Placental epithelial cell (primary cell): ENCODE measurements around the gene SLC38A1. TPM values are rescaled to one million over a fixed set of nuclear protein-coding genes. Genes with fewer than 3 reads are reported as not detected.

Source experiments
- total RNA-seq: library from RNA; depleted of rRNA; stranded (reverse); fragments of >200 nt; gene quantifications from 2 replicates; pipeline ENCODE4 v1.2.3, GENCODE V29; 2012

SLC38A1 gene
- 483 and 504 TPM in 2 replicates for total RNA-seq

DNA sequence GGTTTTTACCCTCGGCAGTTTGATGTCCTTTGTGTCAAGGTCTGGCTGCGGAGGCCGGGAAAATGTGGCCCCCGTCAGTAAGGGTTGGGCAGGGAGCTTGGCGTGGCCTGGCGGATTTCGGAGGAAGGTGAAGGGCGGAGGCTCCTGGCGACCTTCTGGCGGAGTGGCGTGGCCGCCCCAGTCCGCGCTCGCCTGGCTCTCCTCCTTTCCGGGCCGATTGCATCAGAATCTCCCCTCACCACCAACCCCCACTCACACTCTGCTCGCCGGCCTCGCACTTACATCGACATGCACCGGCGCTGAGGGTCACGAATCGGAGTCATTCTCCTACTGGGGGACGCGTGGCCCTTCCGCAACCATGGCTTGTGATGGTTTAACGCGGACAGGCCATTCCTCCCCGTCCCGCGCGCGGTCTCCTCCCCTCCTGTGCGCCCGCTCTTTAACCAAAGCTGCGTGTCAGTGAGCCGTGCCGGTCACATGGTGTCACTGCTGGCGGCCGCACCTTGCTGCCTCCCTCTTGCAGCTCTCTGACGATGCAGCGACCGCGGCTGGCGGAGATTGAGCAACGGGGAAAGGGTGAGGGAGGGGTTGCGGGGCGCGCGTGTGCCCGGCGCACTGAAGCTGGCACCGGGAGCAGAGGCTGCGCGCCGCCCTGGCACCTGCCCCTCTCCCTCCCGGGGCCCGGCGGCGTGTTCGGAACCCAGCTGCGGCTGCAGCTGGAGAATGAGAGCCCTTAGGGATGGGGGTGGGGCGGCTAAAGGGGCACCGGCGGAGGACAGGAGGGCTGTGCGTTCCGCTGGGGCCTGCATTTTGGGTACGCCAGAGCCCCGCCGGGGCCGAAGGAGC lies at the start of gene SLC38A1:
Gene SLC38A1, minus strand, starts transcription at position 461 of the 846 bp plus-strand sequence. CDS start 29,243 bp downstream, outside the sequence.

Other genes with a start within 250 kb of the SLC38A1 start
- 453 and 498 TPM in 2 replicates for gene SLC38A2, start 103.7 kb upstream of the SLC38A1 start, total RNA-seq